GM12874 (cell line): ENCODE measurements around the gene SMYD2.

Experiments
- TF ChIP-seq, protein P1 (sequence below): IDR thresholded peaks from 2 replicates; pipeline ENCODE4 v1.5.1; 2011; ENCODE audit warnings: low read depth, mild to moderate bottlenecking, control low read depth, low read length, moderate library complexity; ENCODE audit not compliant: insufficient read depth

SMYD2 gene

DNA sequence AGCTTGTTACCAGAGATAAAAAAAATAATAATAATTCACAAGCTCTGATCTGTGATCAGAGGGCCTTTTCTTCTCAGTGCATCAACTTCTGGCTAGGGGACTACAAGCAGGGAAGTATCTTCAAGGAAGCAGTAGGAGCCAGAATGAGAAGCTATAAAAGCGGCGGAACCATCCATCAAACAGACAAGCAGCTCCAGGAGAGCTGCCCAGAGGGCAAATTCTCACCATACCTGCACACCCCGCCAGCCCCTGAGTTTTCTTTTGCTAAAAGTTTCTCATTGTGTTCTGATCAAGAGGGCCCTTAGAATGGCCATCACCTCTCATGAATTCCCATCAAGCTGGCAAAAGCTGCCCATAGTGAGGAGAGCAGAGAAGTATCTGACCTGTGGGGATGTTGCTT is 99.4 kb downstream of the SMYD2 start:
- TF ChIP-seq, protein P1, sequence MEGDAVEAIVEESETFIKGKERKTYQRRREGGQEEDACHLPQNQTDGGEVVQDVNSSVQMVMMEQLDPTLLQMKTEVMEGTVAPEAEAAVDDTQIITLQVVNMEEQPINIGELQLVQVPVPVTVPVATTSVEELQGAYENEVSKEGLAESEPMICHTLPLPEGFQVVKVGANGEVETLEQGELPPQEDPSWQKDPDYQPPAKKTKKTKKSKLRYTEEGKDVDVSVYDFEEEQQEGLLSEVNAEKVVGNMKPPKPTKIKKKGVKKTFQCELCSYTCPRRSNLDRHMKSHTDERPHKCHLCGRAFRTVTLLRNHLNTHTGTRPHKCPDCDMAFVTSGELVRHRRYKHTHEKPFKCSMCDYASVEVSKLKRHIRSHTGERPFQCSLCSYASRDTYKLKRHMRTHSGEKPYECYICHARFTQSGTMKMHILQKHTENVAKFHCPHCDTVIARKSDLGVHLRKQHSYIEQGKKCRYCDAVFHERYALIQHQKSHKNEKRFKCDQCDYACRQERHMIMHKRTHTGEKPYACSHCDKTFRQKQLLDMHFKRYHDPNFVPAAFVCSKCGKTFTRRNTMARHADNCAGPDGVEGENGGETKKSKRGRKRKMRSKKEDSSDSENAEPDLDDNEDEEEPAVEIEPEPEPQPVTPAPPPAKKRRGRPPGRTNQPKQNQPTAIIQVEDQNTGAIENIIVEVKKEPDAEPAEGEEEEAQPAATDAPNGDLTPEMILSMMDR = no peak

DNA sequence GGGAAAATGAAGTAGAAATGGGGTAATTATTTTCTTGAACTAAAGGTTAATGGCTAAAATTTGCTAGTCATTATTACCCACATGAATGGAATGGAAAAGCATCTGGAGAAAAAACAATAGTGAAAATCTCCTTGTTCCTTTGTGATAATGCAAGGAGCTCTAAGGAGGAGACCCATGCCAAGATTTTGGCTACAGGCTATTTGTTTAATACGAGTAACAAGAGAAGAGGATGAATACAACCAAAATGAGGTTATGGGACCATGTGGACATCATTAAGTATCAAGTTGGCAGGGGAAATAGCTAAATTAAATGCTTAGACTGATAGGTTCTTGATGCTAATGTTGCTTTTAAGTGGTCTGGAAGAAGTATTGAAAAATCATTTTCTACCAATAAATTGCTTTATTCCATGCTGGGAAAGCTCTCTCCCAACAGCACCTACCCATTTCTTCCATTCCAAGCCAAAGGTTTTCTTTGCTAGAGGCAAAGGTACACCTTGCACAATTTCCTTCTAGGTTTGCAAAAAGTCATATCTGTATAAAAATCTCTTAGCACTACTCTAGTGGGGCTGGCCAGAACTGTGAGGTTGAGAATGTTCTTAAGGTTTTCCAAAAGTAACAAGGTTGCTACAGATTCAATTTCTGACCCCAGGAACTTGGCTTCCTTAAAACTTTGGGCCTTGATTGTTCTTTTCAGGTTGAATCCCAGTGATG is 100.2 kb downstream of the SMYD2 start:
- TF ChIP-seq, protein P1 = no peak

DNA sequence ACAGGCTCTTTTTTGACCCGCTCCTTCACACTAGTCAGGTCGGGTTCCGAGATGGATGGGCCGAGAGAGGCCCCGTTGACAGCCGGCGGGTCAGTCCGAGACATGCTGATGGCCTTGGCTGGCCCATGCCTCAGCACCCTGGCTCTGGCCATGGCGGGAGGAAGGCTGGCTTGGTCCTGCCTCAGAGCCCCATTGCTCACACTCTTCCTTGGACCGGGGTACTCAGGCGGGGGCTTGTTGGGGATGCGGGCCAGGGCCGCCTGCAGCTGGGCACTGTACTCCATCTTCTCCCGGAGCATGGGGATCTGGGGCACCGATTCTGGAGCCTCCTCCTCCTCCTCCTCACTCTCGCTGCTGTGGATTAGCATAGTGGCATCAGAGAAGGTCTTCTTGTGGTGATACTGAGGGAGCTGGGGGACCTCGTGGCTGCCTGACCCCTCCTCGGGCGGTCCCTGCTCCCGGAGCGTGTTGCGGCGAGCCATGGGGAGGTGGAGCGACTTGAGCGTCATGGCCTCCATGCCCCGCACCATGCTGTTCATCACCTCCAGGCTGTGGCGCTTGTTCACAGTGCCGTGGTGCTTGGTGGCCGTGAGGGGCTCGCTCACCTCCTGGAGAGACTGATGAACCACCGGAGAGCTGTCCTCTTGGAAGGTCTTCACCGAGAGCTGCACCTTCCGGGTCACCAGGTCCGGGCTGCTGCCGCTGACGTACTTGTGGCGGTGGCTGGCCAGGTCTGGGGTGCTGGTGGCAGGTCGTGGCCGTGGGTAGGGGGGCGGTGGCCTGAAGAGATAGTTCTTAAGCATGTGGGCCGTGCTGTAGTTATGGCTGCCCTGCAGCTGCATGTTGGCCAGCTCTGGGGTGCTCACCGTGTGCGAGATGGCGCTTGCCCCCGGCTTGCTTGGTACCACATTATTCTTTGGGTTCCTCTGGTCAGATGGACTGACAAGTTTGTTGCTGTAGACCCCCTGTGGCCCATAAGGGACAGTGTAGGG is 102.7 kb downstream of the SMYD2 start:
- TF ChIP-seq, protein P1 = no peak

DNA sequence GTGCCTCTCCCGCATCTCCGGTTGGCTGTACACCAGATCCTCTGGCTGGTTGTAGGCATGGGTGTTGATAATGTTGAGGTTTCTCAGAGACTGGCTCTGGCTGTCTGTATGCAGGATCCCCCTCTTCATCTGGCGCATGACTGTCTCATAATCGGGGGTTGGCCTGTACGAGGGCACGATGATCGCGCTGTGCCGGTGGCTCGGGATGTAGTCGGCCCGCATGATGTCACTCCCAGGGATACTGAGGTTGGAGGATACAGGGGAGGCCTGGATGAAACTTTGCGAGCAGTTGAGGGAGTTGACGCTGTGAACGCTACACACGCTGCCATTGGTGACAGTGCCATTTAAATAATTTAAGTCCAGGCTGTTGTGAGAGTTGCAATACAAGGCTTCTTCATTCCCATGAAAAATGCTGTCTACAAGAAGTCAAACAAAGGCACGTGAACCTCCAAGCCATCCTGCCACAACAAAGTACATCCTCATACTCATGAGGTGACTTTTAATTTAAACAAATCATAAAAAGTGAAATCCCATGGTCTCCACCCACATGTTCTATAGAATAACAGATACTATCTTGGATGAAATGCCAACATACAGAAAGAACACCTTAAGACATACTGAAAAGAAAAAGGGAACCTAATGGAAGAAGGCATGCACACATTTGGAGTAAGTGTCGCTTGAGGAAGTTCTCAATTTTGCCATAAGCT is 103.6 kb downstream of the SMYD2 start:
- TF ChIP-seq, protein P1 = no peak

DNA sequence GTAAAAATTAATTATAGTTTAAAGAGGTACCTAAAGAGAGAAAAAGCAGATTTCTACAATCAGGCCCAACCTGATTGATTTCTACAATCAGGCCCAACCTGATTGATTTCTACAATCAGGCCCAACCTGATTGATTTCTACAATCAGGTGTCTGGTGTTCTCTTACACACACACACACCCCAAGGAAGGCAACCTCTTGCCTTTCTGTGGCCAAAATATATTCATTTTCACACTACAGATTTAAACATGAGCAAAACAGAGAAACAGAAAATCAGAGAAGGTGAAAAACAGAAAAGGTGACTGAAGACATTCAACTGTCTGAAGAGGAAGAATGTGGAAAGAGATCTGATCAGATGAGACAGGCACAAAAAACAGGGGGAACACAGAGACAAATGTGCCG is 104.5 kb downstream of the SMYD2 start:
- TF ChIP-seq, protein P1 = no peak

DNA sequence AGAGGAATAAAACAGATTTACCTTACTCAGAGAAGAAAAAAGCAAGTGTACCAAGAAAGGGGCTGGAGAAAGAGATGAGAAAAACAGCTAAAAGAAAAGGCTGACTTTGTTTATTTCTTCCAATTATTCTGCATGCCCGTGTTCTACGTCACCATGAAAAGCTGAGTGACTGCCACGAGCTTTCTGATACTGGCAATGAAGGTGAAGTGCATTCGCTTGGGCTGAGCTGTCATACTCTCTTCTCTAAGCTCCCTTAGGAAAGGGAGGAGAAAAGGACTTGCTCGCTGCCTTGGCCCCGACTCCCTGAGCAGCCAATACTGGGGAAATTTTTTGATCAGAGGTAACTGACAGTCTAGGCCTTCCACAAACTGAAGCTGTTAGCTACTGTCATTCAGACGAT is 105.4 kb downstream of the SMYD2 start:
- TF ChIP-seq, protein P1 = no peak
